GM19372 (cell line): ENCODE data around the gene ATF7IP2.
"Not testable (repeated sequence)": the region's sequence is repeated elsewhere in the genome, so short reads cannot be mapped to it uniquely, and the experiment has no call there.

Source experiments
- ATAC-seq: cut with Tn5 transposase; IDR thresholded peaks from one replicate; pipeline ENCODE4 v1.9.1; 2021; ENCODE audit warnings: mild to moderate bottlenecking, low read depth, moderate library complexity; ENCODE audit not compliant: unreplicated experiment

The ATF7IP2 gene

DNA sequence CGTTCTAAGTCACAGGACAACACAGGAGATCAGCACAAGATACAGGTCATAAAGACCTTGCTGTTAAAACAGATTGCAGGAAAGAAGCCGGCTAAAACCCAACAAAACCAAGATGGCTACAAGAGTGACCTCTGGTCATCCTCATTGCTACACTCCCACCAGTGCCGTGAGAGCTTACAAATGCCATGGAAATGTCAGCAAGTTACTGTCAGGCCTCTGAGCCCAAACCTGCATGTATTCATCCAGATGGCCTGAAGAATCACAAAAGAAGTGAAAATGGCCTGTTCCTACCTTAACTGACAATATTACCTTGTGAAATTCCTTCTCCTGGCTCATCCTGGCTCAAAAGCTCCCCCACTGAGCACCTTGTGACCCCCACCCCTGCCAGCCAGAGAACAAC lies 119.4 kb downstream of the ATF7IP2 start:
- not testable (repeated sequence) for ATAC-seq

DNA sequence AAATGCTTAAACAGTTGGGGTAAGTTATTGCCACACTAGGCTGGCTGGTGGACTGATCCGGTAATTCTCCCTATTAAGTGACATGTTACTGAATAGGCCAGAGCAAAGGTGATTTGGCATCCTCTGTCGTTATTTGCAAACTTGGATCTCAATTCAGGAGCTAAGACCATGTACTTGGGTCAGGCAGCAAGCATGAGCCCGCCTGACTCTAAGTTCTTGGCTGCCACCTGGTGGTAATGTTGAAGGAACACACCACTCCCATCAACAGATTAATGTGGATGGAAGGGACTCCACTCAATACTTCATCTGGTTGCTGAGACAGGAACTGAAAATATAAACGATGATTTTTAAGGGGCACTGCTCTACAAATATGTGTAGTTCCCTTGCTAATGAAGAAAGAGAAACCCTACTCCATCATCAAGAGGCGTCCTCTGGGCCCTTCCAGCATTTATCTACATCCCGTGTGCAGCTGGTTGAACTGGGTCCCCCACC lies 123.7 kb downstream of the ATF7IP2 start:
- ATAC-seq: peak; percentile 85

- ATAC-seq: no peak
These were observed 124.4 kb downstream of the ATF7IP2 start for GRCh38 chr16:10510279-10510678.

- no peak for ATAC-seq
These were observed 126.0 kb downstream of the ATF7IP2 start for GRCh38 chr16:10511829-10512228.

DNA sequence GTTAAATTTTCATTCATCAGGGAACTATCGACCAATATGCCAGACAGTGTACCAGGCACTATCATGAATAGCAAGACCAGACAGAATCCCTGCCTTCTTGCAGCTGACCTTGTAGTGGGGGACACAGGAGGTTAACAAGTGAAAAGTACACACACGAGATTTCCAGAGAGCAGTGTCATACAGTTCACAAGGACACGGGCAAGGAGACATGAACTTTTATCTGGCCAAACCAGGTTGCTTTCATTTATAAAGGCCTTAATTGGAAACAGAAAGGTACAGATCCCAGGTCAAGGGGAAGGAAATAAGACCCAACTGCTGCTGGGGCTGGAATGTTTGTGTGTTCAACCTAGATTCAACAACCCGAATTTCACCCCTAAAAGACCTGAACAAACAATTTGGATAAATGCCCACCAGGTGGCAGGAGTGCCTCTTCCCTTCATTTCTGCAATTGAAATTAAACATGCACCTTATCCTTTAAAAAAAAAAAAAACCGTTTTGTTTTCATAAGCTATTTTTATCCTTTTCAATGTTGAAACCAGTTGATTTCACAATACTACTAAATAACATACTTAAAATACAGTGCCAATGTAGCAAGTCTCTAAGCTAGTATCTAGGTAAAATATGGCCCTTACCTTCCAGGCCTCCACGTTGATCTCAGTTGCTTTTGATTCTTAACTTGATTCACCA lies 128.7 kb downstream of the ATF7IP2 start:
- no peak for ATAC-seq

DNA sequence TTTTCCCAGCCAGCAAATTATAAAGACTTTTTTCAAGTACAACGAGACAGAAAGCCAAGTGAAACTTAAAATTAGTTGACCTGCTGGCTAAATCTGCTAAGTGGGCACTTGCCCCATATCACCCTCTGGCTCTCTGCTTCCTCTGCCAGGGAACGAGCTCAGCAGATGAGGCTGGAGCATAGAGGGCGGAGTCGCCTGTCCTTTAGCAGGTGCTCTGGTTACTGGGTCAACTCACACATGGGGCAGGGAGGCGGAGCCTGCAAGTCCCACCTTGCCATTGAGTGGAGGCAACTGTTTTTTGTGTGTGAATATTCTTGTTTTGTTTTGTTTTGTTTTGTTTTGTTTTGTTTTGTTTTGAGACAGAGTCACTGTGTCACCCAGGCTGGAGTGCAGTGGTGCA lies 132.0 kb downstream of the ATF7IP2 start:
- ATAC-seq: no peak

DNA sequence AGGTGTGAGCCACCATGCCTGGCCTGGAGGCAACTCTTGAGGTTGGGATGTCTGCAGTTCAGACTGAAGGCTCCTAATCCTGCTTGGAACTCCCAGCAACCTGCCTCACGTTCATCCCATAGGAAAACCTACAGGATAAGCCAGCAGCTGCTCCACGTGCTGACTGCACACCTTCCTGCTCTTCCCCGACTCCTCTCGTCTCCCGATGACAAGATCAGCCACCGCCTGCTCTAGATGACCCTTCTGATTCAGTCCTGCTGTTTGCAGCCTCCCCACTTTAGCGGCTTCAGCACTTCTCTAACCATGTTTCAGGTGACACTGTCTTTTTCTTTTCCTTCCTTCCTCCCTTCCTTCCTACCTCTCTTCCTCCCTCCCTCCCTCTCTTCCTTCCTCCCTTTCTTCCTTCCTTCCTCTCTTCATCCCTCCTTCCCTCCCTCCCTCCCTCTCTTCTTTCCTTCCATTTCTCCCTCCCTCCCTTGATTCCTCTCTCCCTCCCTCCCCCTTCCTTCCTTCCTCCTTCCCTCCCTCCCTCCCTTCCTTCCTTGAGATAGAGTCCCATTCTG lies 132.7 kb downstream of the ATF7IP2 start:
- no peak for ATAC-seq

DNA sequence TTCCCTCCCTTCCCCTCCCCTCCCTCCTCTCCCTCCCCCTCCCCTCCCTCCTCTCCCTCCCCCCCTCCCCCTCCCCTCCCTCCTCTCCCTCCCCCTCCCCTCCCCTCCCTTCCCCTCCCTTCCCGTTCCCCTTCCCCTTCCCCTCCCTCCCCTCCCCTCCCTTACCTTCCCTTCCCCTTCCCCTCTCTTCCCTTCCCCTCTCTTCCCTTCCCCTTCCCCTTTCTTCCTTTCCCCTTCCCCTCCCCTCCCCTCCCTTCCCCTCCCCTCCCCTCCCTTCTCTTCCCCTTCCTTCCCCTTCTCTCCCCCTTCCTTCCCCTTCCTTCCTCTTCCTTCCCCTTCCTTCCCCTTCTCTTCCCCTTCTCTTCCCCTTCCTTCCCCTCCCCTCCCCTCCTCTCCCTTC lies 133.4 kb downstream of the ATF7IP2 start:
- no peak for ATAC-seq

GRCh38 chr16:10519929-10520868 lies 134.3 kb downstream of the ATF7IP2 start:
- no peak for ATAC-seq

- ATAC-seq: no peak
These were observed 135.2 kb downstream of the ATF7IP2 start for GRCh38 chr16:10520869-10521578.

GRCh38 chr16:10521681-10522274 lies 135.9 kb downstream of the ATF7IP2 start:
- no peak for ATAC-seq

GRCh38 chr16:10522966-10523365 lies 137.1 kb downstream of the ATF7IP2 start:
- no peak for ATAC-seq

GRCh38 chr16:10525214-10525825 lies 139.5 kb downstream of the ATF7IP2 start:
- ATAC-seq: no peak

DNA sequence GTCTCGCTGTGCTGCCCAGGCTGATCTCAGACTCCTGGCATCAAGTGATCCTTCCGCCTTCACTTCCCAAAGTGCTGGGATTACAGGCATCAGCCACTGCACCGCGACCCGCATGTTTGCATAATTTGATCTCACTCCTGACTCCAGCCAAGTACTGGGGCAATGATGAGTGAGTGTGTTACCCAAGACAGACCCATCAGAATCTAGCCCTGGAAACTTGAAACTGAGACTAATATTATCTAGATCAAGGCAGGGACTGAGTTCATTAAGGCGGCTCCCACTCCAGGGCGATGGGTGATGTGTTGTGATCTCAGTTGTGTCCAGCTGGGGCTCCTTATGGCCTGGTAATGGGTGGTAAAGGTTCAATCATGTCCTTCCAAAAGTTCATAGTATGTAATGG lies 141.1 kb downstream of the ATF7IP2 start:
- ATAC-seq: no peak

- ATAC-seq: no peak
These were observed 142.8 kb downstream of the ATF7IP2 start for GRCh38 chr16:10528635-10529034.

GRCh38 chr16:10529895-10530669 lies 144.2 kb downstream of the ATF7IP2 start:
- ATAC-seq: no peak

- ATAC-seq: no peak
These were observed 144.8 kb downstream of the ATF7IP2 start for GRCh38 chr16:10530685-10531084.

- ATAC-seq: no peak
These were observed 145.7 kb downstream of the ATF7IP2 start for GRCh38 chr16:10531582-10531981.
